GM21737 (cell line): ENCODE data around the gene SLC22A4.

Experiments used
- ATAC-seq: cut with Tn5 transposase; IDR thresholded peaks from one replicate; pipeline ENCODE4 v1.9.1; 2021; ENCODE audit warnings: mild to moderate bottlenecking, moderate library complexity; ENCODE audit not compliant: unreplicated experiment

The SLC22A4 gene

GRCh38 chr5:132298298-132299212 is 4.4 kb downstream of the SLC22A4 start:
- no peak for ATAC-seq

- no peak for ATAC-seq
These were observed 5.7 kb downstream of the SLC22A4 start for GRCh38 chr5:132299917-132300316.

DNA sequence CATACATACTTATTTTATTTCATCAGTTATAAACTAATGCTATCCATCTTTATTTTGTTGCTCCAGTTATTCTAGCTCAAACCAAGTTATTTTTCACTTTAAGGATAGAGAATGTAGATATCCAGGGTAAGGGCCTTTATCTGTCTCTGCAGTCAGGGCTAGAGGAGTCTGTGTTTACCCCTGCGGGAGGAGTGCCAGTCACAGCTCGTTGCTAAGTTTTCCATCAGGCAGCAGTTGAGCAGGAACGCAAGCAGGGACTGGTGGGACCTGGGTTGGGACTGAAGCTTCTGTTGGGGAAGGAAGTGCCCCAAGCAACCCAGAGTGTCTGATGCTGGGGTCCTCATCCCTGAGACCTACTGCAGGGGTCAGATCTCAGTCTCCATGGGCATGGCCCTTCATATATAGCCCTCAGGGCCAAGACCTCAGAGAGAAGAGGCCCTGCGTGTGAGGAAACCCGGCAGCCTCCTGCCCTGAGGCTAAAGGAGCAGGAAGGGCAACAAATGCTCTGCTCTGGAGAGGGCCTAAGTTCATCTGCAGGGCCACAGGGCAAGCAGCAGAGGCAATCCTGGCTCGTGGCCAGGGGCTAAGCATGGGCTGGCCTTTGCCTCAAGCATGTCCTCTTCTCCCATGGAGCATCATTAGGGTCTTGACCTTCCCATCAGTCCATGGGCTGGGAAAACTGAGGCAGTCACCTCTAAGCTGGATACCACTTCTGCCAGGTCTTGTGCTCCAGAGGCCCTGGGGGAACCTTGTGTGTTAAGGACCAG is 6.6 kb downstream of the SLC22A4 start:
- ATAC-seq: no peak

DNA sequence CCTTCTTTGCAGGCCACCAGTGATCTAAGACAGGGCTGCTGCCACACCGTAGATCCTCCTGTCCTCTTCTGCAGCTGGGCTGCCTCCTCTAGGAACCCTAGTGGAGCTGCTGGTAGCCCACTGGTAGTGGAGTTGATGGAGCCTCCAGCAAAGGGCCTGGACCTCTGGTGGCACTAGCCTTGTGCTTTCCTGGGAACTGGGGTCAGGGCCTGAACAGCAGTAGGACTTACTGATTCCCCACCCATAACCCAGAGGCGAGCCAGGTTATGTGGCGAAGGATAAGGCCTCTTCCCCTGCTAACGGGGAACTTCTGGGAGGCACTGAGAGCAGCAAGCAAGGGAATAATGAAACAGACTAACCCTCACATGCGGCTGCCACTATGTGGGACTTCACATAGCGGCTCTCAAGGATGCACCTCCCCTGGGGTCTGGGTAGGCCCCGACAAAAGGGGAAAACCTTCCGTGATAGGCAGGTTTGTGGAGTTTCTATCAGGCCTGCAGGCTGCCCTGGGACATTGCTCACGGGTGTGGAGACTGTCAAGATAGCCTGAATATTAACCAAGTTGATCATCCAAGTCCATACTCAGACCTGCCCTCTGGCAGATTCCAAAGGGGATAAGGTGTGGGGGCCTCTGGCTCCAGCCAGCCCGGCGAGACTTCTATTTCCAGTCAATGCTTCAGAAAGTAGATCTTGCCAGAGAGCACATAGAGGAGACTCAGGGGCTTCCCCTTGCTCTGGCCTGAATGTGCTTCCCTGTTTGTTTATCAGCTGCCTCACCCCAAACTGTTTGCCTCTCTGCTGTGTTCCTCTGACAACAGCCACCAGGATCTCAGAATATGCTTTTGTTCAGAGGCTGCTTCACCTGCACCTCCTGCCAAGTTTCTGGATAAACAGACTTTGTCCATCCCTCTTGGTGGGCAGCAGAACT is 7.4 kb downstream of the SLC22A4 start:
- no peak for ATAC-seq

DNA sequence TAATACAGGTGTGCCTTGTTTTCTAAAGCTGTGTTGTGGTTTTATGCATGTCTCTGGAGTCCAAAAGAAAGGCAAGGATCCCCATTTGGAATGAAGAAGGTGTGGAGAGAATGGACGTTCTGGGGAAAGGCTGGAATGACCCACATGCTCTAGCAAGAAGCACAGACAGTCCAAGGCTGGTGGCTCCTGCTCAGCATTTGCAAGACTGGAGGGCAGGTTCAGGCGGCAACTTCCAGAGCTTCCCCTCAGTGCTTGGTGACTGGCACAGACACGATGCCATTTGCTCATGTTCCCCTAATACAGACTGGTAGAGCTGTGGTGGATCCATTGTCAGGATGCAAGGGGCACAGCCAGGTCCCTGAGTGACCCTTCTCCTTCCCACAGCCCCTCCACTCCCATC is 8.2 kb downstream of the SLC22A4 start:
- ATAC-seq: no peak

DNA sequence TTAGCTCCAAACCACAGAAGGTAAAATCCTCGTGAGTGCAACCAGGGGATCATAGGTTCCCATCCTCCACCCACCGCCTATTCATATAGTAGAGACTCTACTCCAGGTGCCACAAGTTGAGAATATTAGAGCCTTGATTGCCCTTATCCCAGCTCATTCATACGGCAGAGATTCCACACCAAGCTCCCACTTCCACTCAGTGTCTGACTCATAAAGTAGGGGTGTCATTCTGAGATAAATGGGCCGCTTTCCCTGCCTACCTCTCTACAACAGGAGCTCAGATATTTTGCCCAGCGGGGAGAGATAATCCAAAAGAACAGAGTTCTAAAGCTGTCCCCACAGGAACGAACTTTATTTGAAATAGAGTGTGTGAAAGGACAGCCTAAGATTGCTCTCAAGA is 9.4 kb downstream of the SLC22A4 start:
- no peak for ATAC-seq

DNA sequence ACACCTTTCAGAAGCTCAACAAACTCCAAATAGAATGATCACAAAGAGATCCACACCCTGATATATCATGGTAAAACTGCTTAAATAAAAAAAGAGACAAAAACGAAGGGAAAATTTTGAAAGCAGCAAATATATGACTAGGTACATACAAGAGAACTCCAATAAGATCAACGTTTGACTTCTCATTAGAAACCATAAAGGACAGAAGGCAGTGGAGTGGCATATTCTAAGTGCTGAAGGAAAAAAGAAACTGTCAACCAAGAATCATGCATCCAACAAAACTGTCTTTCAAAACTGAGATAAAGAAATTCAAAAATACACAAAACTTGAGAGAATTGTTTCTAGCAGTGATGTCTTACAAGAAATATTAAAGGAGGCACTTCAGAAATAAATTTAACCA is 11.2 kb downstream of the SLC22A4 start:
- no peak for ATAC-seq

- no peak for ATAC-seq
These were observed 14.5 kb downstream of the SLC22A4 start for GRCh38 chr5:132308701-132309100.

GRCh38 chr5:132309679-132310078 is 15.5 kb downstream of the SLC22A4 start:
- ATAC-seq: no peak

DNA sequence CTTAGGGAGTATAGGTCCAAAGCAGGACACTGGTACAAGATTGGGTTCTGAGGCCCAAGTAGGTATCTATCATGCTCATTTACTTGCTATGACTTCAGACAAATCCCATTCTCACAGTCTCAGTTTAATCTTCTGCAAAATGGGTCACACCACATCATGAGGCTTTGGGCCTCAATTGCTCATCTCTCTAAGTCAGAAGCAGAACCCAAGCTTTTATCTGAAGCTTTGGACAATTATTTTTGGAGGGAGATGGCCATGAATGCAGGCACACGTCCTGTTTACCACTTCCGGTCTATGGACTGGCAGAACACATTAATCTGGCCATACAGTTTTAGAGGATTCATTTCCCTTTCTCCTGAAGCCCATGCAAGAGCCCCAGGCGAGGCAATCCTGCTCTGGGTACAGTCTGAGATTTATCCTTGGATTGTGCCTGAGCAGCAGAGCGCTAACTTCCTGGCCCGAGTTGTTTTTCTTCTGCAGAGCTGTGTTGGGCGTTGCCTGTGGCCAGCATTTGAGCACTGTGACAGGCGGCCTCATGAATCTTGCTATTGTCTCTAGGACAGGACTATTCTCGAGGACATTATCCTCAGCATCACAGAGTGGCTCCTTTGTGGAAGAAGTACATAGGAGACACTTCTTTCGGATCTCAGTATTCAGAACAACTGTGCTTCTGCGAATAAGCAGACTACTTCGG is 16.1 kb downstream of the SLC22A4 start:
- no peak for ATAC-seq

- no peak for ATAC-seq
These were observed 19.2 kb downstream of the SLC22A4 start for GRCh38 chr5:132313366-132313765.

DNA sequence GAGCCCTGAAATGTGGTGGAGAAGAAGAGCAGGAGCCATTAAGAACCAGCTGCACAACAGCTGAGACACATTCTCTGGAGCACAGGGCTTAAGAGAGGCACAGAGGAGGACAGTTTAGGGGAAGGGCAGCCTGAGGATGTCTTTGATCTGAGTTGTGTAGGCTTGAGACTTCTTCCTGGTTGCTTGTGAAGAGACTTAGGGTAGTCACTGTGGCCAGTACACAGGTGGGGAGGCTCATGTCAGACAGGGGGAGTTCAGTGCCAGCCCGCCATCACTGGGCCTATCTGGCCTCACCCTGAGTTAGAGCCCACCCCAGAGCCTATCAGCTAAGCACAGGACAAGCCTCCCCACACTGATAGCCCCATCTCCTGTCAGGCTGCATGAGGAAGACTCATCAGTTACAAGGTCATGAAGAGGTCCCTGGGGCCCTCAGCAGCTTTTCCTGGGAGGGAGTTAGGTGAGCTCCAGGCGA is 19.8 kb downstream of the SLC22A4 start:
- no peak for ATAC-seq

GRCh38 chr5:132315529-132316067 is 21.4 kb downstream of the SLC22A4 start:
- no peak for ATAC-seq

DNA sequence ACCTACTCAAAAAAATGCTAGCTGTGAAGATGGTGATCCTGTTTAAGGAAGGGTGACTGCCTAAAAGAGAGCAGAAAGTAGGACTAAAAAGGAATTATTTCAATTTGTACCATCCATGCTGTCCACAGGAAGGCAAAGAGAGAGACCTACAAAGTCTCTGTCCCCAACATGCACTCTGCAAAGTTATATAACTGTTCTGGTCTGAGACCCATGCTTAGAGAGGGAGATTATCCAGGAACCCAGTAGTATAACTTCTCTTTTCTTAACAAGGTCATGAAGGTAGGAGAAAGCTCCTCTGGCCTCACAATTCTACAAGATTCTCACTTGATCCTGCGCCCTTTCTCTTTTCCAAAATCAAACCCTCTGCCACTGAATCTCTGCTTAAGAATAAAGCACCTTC is 25.8 kb downstream of the SLC22A4 start:
- no peak for ATAC-seq

DNA sequence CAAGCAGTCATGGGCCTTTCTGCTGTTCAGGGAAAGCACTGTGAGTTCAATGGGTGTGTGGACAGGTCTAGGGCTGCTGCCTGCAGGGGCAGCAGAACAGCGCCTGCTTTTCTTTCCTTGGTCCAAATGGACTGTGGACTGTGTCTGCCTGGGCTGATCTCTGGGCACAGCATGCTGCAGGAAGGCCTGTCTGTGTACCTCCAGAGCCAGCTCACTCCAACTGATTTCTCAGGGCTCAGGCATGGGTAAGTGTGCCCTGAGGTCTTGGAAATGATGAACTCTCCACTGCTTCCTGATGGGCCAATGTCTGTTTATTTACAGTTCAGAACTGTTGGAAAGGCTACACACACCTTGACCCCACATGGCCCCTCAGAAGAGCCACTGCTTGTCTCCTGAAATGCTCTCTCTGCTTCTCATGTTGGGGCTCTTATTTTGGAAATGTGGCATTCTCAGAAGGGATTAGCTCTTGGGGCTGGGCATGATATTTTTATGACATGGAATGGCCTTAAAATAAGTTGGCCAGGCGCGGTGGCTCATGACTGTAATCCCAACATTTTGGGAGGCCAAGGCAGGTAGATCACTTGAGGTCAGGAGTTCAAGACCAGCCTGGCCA is 27.0 kb downstream of the SLC22A4 start:
- no peak for ATAC-seq

- no peak for ATAC-seq
These were observed 28.1 kb downstream of the SLC22A4 start for GRCh38 chr5:132322266-132322665.

DNA sequence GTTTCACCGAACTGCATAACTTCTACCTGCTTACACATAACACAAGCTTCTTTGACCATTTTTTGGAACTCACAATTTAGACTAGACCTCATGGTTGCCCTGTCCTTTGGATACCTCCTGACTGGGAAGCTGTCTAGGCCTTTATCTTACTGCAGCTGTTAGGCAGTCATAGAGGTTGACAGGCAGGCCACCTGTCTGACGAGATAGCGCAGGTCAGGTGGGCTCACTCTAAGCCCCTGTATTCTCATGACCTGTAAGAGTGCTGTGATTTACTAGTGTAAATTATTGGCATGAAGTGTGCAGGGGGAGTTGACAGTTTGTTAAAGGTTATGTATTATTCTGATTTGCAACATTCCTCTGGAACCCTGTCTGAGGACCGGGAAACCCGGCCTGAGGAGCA is 29.0 kb downstream of the SLC22A4 start:
- ATAC-seq: no peak

- ATAC-seq: no peak
These were observed 31.5 kb downstream of the SLC22A4 start for GRCh38 chr5:132325691-132326090.

DNA sequence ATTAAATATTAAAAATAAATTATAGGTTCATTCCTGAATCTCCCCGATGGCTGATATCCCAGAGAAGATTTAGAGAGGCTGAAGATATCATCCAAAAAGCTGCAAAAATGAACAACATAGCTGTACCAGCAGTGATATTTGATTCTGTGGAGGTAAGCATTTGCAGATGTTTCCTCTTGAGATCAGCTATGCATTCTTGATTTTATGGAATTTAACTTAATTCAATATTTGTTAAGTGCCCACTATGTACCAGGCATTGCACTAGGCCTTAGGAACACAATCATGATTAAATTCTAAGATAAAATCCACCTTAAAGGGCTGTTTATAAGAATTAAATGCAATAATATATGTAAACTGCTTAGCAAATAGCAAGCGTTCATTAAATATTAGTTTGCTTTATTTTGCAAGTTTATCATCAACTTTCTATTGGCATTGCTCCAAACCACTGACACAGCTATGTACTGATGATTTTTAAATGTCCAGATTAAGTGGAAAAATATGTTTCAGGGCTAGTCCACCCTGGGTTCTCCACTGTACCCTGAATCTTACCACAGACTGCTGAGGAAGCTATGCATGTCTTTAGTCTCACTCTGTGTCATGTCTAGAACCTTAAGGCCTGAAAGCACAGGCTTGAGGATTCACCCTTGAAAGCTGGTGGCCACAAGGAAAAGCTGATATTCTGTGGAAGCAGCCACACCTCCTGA is 33.2 kb downstream of the SLC22A4 start:
- ATAC-seq: no peak
